Neutrophil (primary cell): ENCODE measurements around the gene HOXA11.

Experiments used
- H3K27ac ChIP-seq: fragments of 200-600 bp; sonication (generic); 2 replicates; pipeline ENCODE4 v1.5.1; 2016; ENCODE audit warnings: mild to moderate bottlenecking, moderate library complexity
- H3K27me3 ChIP-seq: fragments of 200-600 bp; sonication (generic); 2 replicates; pipeline ENCODE4 v1.6.0; 2016; ENCODE audit warnings: mild to moderate bottlenecking
- H3K36me3 ChIP-seq: fragments of 200-600 bp; sonication (generic); 2 replicates; pipeline ENCODE4 v1.5.1; 2017
- H3K4me1 ChIP-seq, 2 experiments: fragments of 200-600 bp in 1 of 2; sonication (generic) in 1 of 2; 1 replicate in 1 of 2; 2 replicates in 1 of 2; pipeline versions ENCODE4 v1.5.1 to v1.6.1; 2013 to 2016; ENCODE audit warnings: low read depth in 1 of 2, low read length in 1 of 2, mild to moderate bottlenecking in 1 of 2, moderate library complexity in 1 of 2; ENCODE audit not compliant: control insufficient read depth in 1 of 2, insufficient read depth in 1 of 2
- H3K4me3 ChIP-seq, 2 experiments: fragments of 200-600 bp in 1 of 2; sonication (generic) in 1 of 2; 1 replicate in 1 of 2; 2 replicates in 1 of 2; pipeline ENCODE4 v1.5.1; 2013 to 2016; ENCODE audit warnings: low read depth in 1 of 2, low read length in 1 of 2, mild to moderate bottlenecking in 1 of 2, moderate library complexity in 1 of 2
- H3K9me3 ChIP-seq: fragments of 200-600 bp; sonication (generic); 2 replicates; pipeline ENCODE4 v1.5.1; 2016
- TF ChIP-seq, protein P1 (sequence below): fragments of 200-600 bp; sonication (generic); IDR thresholded peaks from 2 replicates; pipeline ENCODE4 v1.5.1; 2016; ENCODE audit warnings: antibody characterized with exemption

The HOXA11 gene

GRCh38 chr7:27166531-27167505 lies 18.2 kb downstream of the HOXA11 start:
- H3K9me3 ChIP-seq, result no peaks in the 10 kb centered on the region
- TF ChIP-seq, protein P1, sequence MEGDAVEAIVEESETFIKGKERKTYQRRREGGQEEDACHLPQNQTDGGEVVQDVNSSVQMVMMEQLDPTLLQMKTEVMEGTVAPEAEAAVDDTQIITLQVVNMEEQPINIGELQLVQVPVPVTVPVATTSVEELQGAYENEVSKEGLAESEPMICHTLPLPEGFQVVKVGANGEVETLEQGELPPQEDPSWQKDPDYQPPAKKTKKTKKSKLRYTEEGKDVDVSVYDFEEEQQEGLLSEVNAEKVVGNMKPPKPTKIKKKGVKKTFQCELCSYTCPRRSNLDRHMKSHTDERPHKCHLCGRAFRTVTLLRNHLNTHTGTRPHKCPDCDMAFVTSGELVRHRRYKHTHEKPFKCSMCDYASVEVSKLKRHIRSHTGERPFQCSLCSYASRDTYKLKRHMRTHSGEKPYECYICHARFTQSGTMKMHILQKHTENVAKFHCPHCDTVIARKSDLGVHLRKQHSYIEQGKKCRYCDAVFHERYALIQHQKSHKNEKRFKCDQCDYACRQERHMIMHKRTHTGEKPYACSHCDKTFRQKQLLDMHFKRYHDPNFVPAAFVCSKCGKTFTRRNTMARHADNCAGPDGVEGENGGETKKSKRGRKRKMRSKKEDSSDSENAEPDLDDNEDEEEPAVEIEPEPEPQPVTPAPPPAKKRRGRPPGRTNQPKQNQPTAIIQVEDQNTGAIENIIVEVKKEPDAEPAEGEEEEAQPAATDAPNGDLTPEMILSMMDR, result no peak
- H3K27me3 ChIP-seq, result peaks cover 100% of the 10 kb centered on the region
- no peak overlapping the region for H3K27ac ChIP-seq
- H3K36me3 ChIP-seq, result no peaks in the 10 kb centered on the region
- peak overlapping the region in 1 of 2 experiments; percentile 68 for H3K4me3 ChIP-seq
- peaks cover 43 to 75% of the 10 kb centered on the region in 2 experiments for H3K4me1 ChIP-seq

DNA sequence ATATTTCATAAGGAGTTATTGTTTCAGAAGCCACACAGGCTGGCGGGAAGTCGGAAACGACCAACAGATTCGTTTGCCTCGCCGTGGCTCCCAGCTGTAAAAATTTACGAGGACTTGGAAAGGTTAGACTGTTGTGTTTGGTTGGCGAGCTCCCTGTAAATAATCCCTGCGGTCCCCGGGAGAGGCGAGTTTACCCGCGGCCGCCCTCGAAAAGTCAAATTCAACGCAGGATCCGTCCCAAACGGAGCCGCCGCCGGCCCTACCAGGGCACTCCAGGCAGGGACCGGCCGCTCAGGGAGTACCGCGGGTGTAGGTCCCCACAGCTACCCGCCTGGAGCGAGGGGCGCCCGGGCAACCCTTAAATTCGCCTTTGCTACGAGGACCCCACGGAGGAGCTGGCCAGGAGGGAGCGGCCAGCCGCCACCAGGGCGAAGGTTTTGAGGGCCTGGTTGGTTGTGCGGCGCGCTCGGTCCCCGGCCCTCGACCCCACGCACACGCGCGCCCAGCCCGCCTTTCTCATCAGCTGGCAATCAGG lies 19.0 kb downstream of the HOXA11 start:
- peaks cover 100% of the 10 kb centered on the region for H3K27me3 ChIP-seq
- no peaks in the 10 kb centered on the region for H3K9me3 ChIP-seq
- H3K36me3 ChIP-seq, result no peaks in the 10 kb centered on the region
- peak overlapping the region; percentile 54 to 68 for H3K4me3 ChIP-seq
- peaks cover 45 to 78% of the 10 kb centered on the region in 2 experiments for H3K4me1 ChIP-seq
- TF ChIP-seq, protein P1, result no peak
- no peak overlapping the region for H3K27ac ChIP-seq

DNA sequence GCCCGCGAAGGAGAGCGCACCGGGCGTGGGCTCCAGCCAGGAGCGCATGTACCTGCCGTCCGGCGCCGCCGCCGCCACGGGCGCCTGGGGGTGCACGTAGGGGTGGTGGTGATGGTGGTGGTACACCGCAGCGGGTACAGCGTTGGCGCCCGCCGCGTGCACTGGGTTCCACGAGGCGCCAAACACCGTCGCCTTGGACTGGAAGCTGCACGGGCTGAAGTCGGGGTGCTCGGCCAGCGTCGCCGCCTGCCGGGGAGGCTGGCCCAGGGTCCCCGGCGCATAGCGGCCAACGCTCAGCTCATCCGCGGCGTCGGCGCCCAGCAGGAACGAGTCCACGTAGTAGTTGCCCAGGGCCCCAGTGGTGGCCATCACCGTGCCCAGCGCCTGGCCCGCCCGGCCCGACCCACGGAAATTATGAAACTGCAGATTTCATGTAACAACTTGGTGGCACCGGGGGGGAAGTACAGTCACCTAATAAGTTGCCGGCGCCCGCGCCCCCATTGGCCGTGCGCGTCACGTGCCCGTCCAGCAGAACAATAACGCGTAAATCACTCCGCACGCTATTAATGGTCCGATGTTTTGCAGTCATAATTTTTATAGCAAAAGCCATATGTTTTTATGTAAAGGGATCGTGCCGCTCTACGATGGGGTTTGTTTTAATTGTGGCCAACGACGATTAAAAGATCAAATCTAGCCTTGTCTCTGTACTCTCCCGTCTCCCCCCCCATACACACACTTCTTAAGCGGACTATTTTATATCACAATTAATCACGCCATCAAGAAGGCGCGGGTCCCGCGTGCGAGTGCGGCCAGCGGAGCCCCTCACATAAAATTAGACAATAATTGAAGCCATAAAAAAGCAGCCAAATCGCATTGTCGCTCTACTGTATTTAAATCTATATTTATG lies 19.7 kb downstream of the HOXA11 start, which contains the start of gene HOXA9:
HOXA9 (minus strand) TSS at position 449 of the 907 bp plus-strand sequence; CDS start at position 369, 80 bp downstream.
- peak within 1 kb of the TSS; percentile 4 for H3K27ac ChIP-seq

GRCh38 chr7:27164367-27165088 lies 20.5 kb downstream of the HOXA11 start:
- TF ChIP-seq, protein P1, result no peak
- Histone ChIP-seq H3K4me1 (peaks cover 57 to 86% of the 10 kb centered on the region in 2 experiments), H3K9me3 (no peaks in the 10 kb centered on the region), H3K27ac (peak overlapping the region; percentile 4), H3K36me3 (no peaks in the 10 kb centered on the region), H3K4me3 (peak overlapping the region; percentile 54 to 68), H3K27me3 (peaks cover 100% of the 10 kb centered on the region)

More for the DNA sequence above, 19.7 kb downstream of the HOXA11 start, which contains the start of gene HOXA9:
- peaks cover 100% of the 10 kb centered on the region for H3K27me3 ChIP-seq
- no peaks in the 10 kb centered on the region for H3K9me3 ChIP-seq
- H3K4me3 ChIP-seq, result peak within 1 kb of the TSS; percentile 54 to 68
- no peaks in the 10 kb centered on the region for H3K36me3 ChIP-seq
- peaks cover 52 to 85% of the 10 kb centered on the region in 2 experiments for H3K4me1 ChIP-seq
- TF ChIP-seq, protein P1, result peak; percentile 27
